GM19372 (cell line): ENCODE results near the gene SYNJ1.
"Not testable (repeated sequence)": the region's sequence is repeated elsewhere in the genome, so short reads cannot be mapped to it uniquely, and the experiment has no call there.

Source experiments
- ATAC-seq: cut with Tn5 transposase; IDR thresholded peaks from one replicate; pipeline ENCODE4 v1.9.1; 2021; ENCODE audit warnings: mild to moderate bottlenecking, low read depth, moderate library complexity; ENCODE audit not compliant: unreplicated experiment

SYNJ1 gene

GRCh38 chr21:32641710-32642698, 85.8 kb downstream of the SYNJ1 start:
- ATAC-seq = no peak

- no peak for ATAC-seq
Observed at GRCh38 chr21:32626621-32627196, 101.1 kb downstream of the SYNJ1 start.

- ATAC-seq = not testable (repeated sequence)
Observed at GRCh38 chr21:32618218-32618617, 109.6 kb downstream of the SYNJ1 start.

GRCh38 chr21:32613436-32614043, 114.3 kb downstream of the SYNJ1 start:
- no peak for ATAC-seq

GRCh38 chr21:32612999-32613337, 114.8 kb downstream of the SYNJ1 start:
- ATAC-seq = no peak

- ATAC-seq = peak; percentile 87
Observed at GRCh38 chr21:32612075-32612998, 115.5 kb downstream of the SYNJ1 start, which contains the start of gene CFAP298. TSS of gene CFAP298 (minus strand) at chr21:32612377. CDS start at chr21:32612243, 134 bp downstream.

- ATAC-seq = peak; percentile 22
Observed at GRCh38 chr21:32611471-32611997, 116.3 kb downstream of the SYNJ1 start.

- not testable (repeated sequence) for ATAC-seq
Observed at GRCh38 chr21:32610940-32611339, 116.9 kb downstream of the SYNJ1 start.

- no peak for ATAC-seq
Observed at GRCh38 chr21:32608851-32609250, 119.0 kb downstream of the SYNJ1 start.

- no peak for ATAC-seq
Observed at GRCh38 chr21:32605469-32605868, 122.3 kb downstream of the SYNJ1 start.

- ATAC-seq = no peak
Observed at GRCh38 chr21:32604464-32604863, 123.3 kb downstream of the SYNJ1 start.

- no peak for ATAC-seq
Observed at GRCh38 chr21:32603131-32603530, 124.7 kb downstream of the SYNJ1 start.

- no peak for ATAC-seq
Observed at GRCh38 chr21:32602099-32602498, 125.7 kb downstream of the SYNJ1 start.

GRCh38 chr21:32599526-32599925, 128.3 kb downstream of the SYNJ1 start:
- no peak for ATAC-seq

- ATAC-seq = no peak
Observed at GRCh38 chr21:32599091-32599490, 128.7 kb downstream of the SYNJ1 start.

- ATAC-seq = no peak
Observed at GRCh38 chr21:32597205-32597604, 130.6 kb downstream of the SYNJ1 start.

GRCh38 chr21:32595431-32595830, 132.4 kb downstream of the SYNJ1 start:
- no peak for ATAC-seq

GRCh38 chr21:32593690-32594089, 134.1 kb downstream of the SYNJ1 start:
- no peak for ATAC-seq

- no peak for ATAC-seq
Observed at GRCh38 chr21:32592929-32593502, 134.8 kb downstream of the SYNJ1 start.

- no peak for ATAC-seq
Observed at GRCh38 chr21:32590130-32590529, 137.7 kb downstream of the SYNJ1 start.
